IMR-90 (cell line): Measurements from ENCODE around the gene TNRC6A. TPM values are rescaled to one million over a fixed set of nuclear protein-coding genes. Genes with fewer than 3 reads are reported as not detected.
"Not testable (repeated sequence)": the region's sequence is repeated elsewhere in the genome, so short reads cannot be mapped to it uniquely, and the experiment has no call there.

ENCODE experiments used
- ATAC-seq: fragments of 200-7000 bp; cut with Tn5 transposase; 2 replicates; pipeline ENCODE4 v1.9.1; 2020; ENCODE audit warnings: low read depth, mild to moderate bottlenecking, moderate library complexity
- BruUV-seq: library from RNA; stranded (reverse); fragments of 400-500 nt; replicated peaks from 2 replicates; lab custom pipeline; 2021; lab: Mats Ljungman, UMichigan
- CTCF ChIA-PET: fragments of 300-600 bp; formaldehyde crosslinking; extraction: SDS; loops from one replicate; lab custom pipeline; 2021; ENCODE audit warnings: antibody characterized with exemption; lab: Yijun Ruan, JAX
- POLR2A ChIA-PET: fragments of 300-600 bp; sonication (Branson Sonifier 250); formaldehyde crosslinking; loops from one replicate; lab custom pipeline; 2022; ENCODE audit warnings: antibody characterized with exemption; ENCODE audit not compliant: unreplicated experiment; lab: Charles Lee
- DNase-seq: peaks from one replicate; pipeline ENCODE4 v3.0.0; 2013
- H2AFZ ChIP-seq: replicated peaks from 2 replicates; pipeline ENCODE3; 2013; ENCODE audit warnings: low read length, mild to moderate bottlenecking; ENCODE audit not compliant: poor library complexity
- H2AK5ac ChIP-seq: 2 replicates; pipeline ENCODE4 v1.6.1; 2013; ENCODE audit warnings: low read depth, low read length, inconsistent platforms
- H2AK9ac ChIP-seq: replicated peaks from 2 replicates; pipeline ENCODE3; 2013; ENCODE audit warnings: mild to moderate bottlenecking, low read depth, low read length, moderate library complexity; ENCODE audit not compliant: poor library complexity
- H2BK120ac ChIP-seq: 2 replicates; pipeline ENCODE4 v1.6.1; 2013; ENCODE audit warnings: low read depth, low read length, inconsistent platforms
- H2BK15ac ChIP-seq: 3 replicates; pipeline ENCODE4 v1.6.1; 2013; ENCODE audit warnings: low read depth, low read length, inconsistent platforms
- H2BK20ac ChIP-seq: 2 replicates; pipeline ENCODE4 v1.6.1; 2013; ENCODE audit warnings: low read depth, mild to moderate bottlenecking, inconsistent platforms, low read length, moderate library complexity
- H2BK5ac ChIP-seq: 2 replicates; pipeline ENCODE4 v1.6.1; 2013; ENCODE audit warnings: mild to moderate bottlenecking, low read depth, low read length, inconsistent platforms; ENCODE audit not compliant: poor library complexity, severe bottlenecking
- H3K14ac ChIP-seq: replicated peaks from 2 replicates; pipeline ENCODE4 v1.6.1; 2013; ENCODE audit warnings: low read depth, low read length, inconsistent platforms
- H3K18ac ChIP-seq: 2 replicates; pipeline ENCODE4 v1.6.1; 2013; ENCODE audit warnings: low read depth, low read length, control low read depth
- H3K23ac ChIP-seq: 2 replicates; pipeline ENCODE4 v1.6.1; 2013; ENCODE audit warnings: low read depth, low read length, inconsistent platforms
- H3K27ac ChIP-seq: 2 replicates; pipeline ENCODE4 v1.5.1; 2013; ENCODE audit warnings: mild to moderate bottlenecking, control low read depth, low read length; ENCODE audit not compliant: insufficient read depth
- H3K27me3 ChIP-seq: 2 replicates; pipeline ENCODE4 v1.6.1; 2013; ENCODE audit warnings: low read length; ENCODE audit not compliant: control insufficient read depth, insufficient read depth
- H3K36me3 ChIP-seq: 2 replicates; pipeline ENCODE4 v1.6.1; 2013; ENCODE audit warnings: low read length, mixed read lengths; ENCODE audit not compliant: control insufficient read depth, insufficient read depth
- H3K4ac ChIP-seq: 2 replicates; pipeline ENCODE4 v1.6.1; 2013; ENCODE audit warnings: low read depth, low read length, inconsistent platforms
- H3K4me1 ChIP-seq: 2 replicates; pipeline ENCODE4 v1.6.1; 2013; ENCODE audit warnings: low read length, mixed read lengths; ENCODE audit not compliant: control insufficient read depth, insufficient read depth
- H3K4me2 ChIP-seq: 2 replicates; pipeline ENCODE4 v1.6.1; 2013; ENCODE audit warnings: low read depth, mild to moderate bottlenecking, control low read depth, low read length, moderate library complexity
- H3K4me3 ChIP-seq: 2 replicates; pipeline ENCODE4 v1.5.1; 2013; ENCODE audit warnings: low read depth, mild to moderate bottlenecking, control low read depth, low read length, moderate library complexity; ENCODE audit not compliant: insufficient read depth
- H3K56ac ChIP-seq: 2 replicates; pipeline ENCODE4 v1.6.1; 2013; ENCODE audit warnings: low read length, inconsistent platforms; ENCODE audit not compliant: insufficient read depth; ENCODE audit errors: extremely low read depth
- H3K79me1 ChIP-seq, 2 experiments: 2 replicates each; pipeline ENCODE4 v1.6.1; 2013; ENCODE audit warnings: low read length in 2 of 2, inconsistent platforms in 1 of 2, low read depth in 1 of 2
- H3K9ac ChIP-seq: 2 replicates; pipeline ENCODE4 v1.6.1; 2013; ENCODE audit warnings: low read depth, low read length, control low read depth
- H3K9me1 ChIP-seq: 2 replicates; pipeline ENCODE4 v1.6.1; 2013; ENCODE audit warnings: low read length, inconsistent platforms; ENCODE audit not compliant: insufficient read depth
- H3K9me3 ChIP-seq: 2 replicates; pipeline ENCODE4 v1.6.1; 2013; ENCODE audit warnings: low read length; ENCODE audit not compliant: control insufficient read depth, insufficient read depth
- H4K20me1 ChIP-seq: 2 replicates; pipeline ENCODE4 v1.6.1; 2013; ENCODE audit warnings: low read length, inconsistent platforms; ENCODE audit not compliant: insufficient read depth
- H4K5ac ChIP-seq: 2 replicates; pipeline ENCODE4 v1.6.1; 2013; ENCODE audit warnings: mild to moderate bottlenecking, low read depth, low read length, control low read depth
- H4K8ac ChIP-seq, 2 experiments: 2 replicates each; pipeline ENCODE4 v1.6.1; 2013; ENCODE audit warnings: low read depth in 2 of 2, low read length in 2 of 2, control low read depth in 1 of 2, inconsistent platforms in 1 of 2
- H4K91ac ChIP-seq: 2 replicates; pipeline ENCODE4 v1.6.1; 2013; ENCODE audit warnings: low read depth, low read length, inconsistent platforms; ENCODE audit not compliant: insufficient read depth
- WGBS, 2 experiments: methylation state at CpG; one replicate each; pipeline versions ENCODE4 v1.1.5 to v1.1.7; 2013; ENCODE audit warnings: missing lambda C conversion rate in 2 of 2; ENCODE audit not compliant: insufficient read length in 1 of 2; ENCODE audit errors: extremely low coverage in 2 of 2; 5-methylcytosine and 5-hydroxymethylcytosine counted together
- dilution Hi-C: fragments of 300-500 bp; cut with HindIII; formaldehyde crosslinking; loops from one replicate; pipeline ENCODE4 v1.14.3; 2018; ENCODE audit warnings: low sequenced_read_pairs; ENCODE audit not compliant: unreplicated experiment
- in situ Hi-C: fragments of 300-500 bp; cut with MboI; formaldehyde crosslinking; loops from 3 replicates; pipeline ENCODE4 v1.14.3; 2019; ENCODE audit warnings: low sequenced_read_pairs, inconsistent platforms, mixed read lengths
- intact Hi-C: fragments of 100-400 bp; cut with micrococcal nuclease; formaldehyde crosslinking; loops from 2 replicates; pipeline ENCODE4 v1.10.0; 2022
- polyA plus RNA-seq, 3 experiments: library from polyadenylated mRNA; depleted of rRNA; stranded (reverse); fragments of >200 nt; gene quantifications; 2 replicates each; pipeline ENCODE4 v1.2.3, GENCODE V29; 2012; ENCODE audit warnings: low replicate concordance in 1 of 3
- total RNA-seq: library from RNA; depleted of rRNA; stranded (reverse); fragments of >200 nt; gene quantifications from 2 replicates; pipeline ENCODE4 v1.2.3, GENCODE V29; 2012

TNRC6A gene
- total and polyA plus RNA-seq, 2 of the 4 experiments (the other 2 are of a cell fraction) = 32.4 to 42.3 TPM

DNA sequence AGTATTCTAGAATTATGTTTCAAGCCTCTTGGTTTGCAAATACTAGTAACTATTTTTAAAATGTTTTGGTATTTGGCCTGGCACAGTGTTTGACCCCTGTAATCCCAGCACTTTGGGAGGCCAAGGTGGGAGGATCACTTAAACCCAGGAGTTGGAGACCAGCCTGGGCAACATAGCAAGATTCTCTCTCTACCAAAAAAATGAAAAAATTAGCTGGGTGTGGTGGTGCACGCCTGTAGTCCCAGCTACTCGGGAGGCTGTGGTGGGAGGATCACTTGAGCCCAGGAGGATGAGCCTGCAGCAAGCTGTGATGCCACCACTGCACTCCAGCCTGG lies 115.5 kb downstream of the TNRC6A start:
- no CpG with 5 or more reads among the region's 2 CpGs for WGBS, 2 experiments
- H3K27ac ChIP-seq, H3K14ac ChIP-seq, intact Hi-C loops, ATAC-seq, DNase-seq, BruUV-seq, H2BK120ac ChIP-seq, H3K36me3 ChIP-seq, H4K91ac ChIP-seq, H3K23ac ChIP-seq, POLR2A ChIA-PET, H3K9ac ChIP-seq, H2AK5ac ChIP-seq, H3K79me1 ChIP-seq, dilution Hi-C loops, H2BK15ac ChIP-seq, H2BK20ac ChIP-seq, in situ Hi-C loops, H2AK9ac ChIP-seq, H3K4me1 ChIP-seq, H3K27me3 ChIP-seq, H3K4ac ChIP-seq, H4K20me1 ChIP-seq, H3K4me3 ChIP-seq, H2BK5ac ChIP-seq, H3K18ac ChIP-seq, H2AFZ ChIP-seq, H3K9me3 ChIP-seq, H3K4me2 ChIP-seq, H3K56ac ChIP-seq, H4K8ac ChIP-seq, H4K5ac ChIP-seq: not testable (repeated sequence)
- H3K9me1 ChIP-seq = peaks cover 12% of the 10 kb centered on the region; the same call in 1 of the 2 replicates
- CTCF ChIA-PET = interaction anchor here (0.6 kb wide), 2 partner anchors 10 to 80 kb away, joined by 3 to 5 read pairs; no protein-coding TSS in a partner anchor
